NCI-H82 treated with DMSO at 0.1 percent for 48 hours (cell line): ENCODE measurements around the gene NKAPD1.
"Not testable (repeated sequence)": the region's sequence is repeated elsewhere in the genome, so short reads cannot be mapped to it uniquely, and the experiment has no call there.

Experiments used
- DNase-seq: peaks from one replicate; lab custom pipeline; 2025; ENCODE audit not compliant: unreplicated experiment; lab: John Stamatoyannopoulos, UW

The NKAPD1 gene

DNA sequence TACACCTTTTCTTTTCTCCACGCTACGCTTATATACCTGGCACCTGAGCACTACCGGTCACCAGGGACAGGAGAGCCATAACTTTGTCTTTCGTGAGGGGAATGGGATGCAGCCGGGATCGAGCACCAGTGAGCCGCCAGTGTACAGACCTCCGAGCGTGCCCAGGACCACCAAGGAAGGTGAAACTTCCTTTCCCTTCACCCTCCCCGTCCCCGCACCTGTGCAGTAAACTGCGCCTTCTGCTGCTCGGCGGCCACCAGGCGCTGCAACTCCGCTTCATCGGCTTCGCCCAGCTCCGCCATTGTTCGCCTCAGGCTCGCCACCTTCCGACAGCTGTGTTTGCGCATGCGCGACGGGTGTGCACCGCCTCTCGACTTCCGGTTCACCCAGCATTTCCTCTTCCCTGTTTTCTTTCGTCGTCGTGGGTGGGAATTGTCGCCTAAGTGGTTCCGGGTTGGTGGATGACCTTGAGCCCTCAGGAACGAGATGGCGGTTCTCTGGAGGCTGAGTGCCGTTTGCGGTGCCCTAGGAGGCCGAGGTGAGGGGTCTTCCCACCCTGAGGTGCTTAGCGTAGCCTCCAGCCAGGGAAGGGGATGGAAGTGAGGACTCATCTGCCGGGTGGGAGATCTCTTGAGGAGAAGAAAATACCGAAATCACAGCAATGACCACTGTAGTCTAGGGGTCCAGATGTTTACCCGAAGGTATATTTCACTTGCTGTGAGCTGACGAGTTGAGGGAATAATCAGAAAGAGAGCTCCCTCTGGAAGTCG is 12.5 kb downstream of the NKAPD1 start, which contains the start of the genes SDHD and TIMM8B:
TSS of gene SDHD (plus strand) at position 452 of the 770 bp plus-strand sequence. CDS start at position 487, 35 bp downstream.
TSS of gene TIMM8B (minus strand) at position 335 of the 770 bp plus-strand sequence. CDS start at position 302, 33 bp downstream.
- peak; percentile 89 for DNase-seq

DNA sequence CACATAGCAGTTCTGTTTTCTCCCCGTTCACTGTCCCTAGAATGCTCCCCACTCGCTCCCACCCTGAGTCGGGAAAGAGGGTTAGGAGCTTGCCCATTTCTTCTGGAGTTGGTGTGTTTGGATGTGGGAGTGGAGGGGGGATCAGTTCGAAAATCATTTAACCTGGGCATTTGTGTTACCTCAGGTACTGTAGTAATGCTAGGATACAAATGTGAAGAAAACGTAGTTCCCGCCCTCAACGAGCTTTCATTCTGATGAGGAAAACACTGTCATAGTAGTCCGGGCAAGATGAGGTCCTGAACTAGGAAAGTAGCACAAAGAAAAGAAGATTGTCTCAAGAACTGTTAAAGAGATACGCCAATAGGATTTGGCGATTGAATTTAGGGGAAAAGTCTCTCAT is 13.1 kb downstream of the NKAPD1 start:
- no peak for DNase-seq

DNA sequence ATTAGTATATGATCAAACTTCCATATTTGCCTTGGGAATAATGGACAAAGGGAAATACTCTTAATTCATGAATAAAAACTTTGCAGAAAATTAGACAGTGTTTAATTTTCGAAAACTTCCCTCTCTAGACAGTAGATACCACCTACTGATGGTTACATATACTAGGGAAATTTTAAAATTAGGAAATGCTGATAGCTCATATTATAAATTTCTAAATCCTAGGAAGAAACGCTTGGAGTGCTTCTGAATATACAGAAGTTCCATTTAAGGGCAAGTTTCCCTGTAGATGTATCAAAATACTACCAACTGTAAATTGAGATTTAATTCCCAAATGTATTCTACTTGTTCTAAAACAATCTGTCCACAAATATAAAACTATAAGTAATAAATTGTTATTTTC is 21.2 kb downstream of the NKAPD1 start:
- DNase-seq = not testable (repeated sequence)

DNA sequence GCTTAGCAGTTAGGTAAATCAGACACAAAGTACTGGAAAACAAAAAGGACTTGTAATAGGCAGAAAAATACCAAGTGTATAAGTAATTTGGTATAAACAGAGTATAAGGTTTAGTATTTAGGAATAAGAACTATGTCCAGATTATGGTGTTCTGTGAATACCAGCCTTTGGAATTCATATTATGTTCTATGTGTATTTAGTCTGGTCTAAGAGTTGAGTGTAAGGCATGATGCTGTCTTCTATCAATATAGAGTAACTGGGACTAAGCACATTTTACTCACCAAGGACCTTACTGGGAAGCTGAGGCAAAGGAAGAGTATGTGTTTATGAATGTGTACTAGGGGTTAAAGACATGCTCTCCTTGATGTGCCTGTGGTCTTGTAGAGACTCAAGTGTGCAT is 22.1 kb downstream of the NKAPD1 start:
- DNase-seq = no peak

DNA sequence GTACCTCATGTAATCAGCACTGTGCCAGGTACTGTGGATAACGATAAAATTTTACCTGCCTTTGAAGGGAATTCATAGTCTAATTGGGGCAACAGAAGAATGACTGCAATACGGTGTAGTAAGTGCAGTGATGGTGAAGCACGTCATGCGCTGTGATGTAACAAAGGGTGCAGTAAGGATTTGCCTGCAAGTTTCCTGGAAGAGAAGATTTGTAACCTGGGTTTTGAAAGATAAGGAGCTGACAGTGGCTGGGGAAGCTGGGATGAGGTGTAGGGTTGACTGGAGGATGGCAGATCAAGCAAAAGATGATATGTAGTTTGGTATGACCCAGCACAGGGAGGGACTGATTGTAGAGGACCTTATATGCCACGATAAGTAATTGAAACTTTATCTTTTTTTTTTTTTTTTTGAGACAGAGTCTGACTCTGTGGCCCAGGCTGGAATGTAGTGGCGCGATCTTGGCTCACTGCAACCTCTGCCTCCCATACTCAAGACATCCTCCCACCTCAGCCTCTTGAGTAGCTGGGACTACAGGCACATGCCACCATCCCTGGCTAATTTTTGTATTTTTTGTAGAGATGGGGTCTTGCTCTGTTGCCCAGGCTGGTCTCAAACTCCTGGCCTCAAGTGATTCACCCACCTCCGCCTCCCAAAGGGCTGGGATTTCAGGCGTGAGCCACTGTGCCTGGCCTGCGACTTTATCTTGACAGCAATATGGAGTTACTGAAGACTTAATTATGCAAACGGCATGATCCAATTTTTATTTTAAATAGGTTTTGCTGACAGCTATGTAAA is 23.8 kb downstream of the NKAPD1 start:
- no peak for DNase-seq

DNA sequence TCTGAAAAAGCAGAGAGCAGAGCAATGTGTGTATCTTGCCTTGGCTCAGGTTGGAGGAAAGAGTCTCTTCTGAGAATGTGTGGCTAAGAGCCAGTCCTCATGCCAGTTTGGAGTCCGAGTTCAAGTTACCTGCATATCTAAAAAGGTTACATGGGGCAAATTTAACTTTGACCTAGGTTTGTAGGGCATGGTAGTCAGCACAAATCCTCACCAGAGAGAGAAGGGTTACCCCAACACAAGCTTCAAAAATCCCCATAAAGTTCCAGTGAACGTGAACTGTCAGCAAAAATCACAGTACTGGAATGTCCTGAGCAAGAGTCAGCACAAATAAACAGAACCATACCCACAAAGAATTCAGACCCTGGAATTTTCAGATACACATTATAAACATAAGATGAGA is 26.4 kb downstream of the NKAPD1 start:
- DNase-seq = no peak

DNA sequence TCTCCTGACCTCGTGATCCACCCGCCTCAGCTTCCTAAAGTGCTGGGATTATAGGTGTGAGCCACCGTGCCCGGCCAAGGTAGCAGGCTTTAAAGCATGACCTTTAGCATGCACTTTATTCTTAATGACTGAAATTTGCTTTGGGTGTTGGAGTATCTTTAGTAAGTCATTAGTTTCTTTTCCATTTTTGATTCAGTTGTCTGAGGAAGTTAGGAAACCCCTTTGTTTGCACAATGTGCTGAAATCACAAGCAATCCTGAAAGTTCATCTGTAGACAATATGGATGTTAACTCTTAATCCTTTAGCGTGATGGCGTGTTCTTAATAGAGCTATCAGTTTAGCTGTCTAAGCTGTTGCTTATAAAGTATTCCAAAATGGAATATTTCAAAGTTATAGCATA is 29.3 kb downstream of the NKAPD1 start:
- DNase-seq = no peak

DNA sequence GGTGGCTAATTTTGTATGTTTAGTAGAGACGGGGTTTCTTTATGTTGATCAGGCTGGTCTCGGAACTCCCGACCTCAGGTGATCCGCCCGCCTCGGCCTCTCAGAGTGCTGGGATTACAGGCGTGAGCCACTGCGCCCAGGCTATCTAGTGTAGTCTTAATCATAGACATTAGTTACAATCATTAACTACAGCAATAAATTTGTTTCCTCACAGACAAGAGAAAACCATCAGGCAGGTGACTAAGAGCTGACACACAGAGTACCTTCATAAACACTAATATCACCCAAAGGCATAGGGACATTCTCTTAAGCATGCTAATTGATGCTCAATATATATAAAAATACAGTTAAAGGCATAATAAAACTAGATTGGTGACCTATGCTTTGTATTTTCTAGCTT is 32.0 kb downstream of the NKAPD1 start:
- DNase-seq = no peak

DNA sequence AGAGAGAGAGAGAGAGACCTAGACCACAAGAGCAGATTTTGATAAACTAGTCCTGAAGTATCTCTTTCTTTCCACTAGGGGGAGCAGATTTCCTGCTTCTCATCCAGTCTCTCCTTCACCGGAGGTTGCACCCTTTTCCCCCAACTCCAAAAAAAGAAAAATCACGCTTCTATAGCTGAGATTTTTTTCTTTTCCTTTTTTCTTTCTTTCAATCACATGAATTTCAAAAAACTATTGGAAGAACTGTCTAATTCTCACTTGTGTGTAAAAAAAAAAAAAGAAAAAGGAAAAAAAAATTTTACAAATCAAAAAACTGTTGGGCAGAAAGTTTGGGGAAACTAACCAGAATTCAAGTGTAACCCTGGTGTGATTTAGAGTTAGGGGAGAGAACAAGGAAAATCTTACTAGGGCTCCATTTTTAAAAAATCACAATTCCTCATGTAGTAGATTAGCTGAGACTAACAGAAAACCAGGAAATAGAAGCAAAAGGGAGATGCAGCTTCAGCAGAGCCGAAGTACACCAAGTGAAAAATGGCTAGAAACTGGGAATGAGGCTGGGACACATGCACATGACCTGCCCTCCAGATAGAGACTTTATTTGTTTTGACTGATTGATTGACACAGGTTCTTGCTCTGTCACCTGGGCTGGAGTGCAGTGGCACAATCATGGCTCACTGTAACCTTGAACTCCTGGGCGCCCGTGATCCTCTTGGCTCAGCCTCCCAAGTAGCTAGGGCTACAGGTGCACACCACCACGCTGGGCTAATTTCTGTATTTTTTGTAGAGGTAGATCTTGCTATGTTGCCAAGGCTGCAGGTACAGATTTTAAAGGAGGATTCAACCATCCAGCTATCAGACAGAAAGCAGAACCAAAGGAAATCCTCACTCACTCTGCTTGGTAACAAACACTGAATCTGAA is 39.7 kb downstream of the NKAPD1 start:
- DNase-seq = peak; percentile 42

DNA sequence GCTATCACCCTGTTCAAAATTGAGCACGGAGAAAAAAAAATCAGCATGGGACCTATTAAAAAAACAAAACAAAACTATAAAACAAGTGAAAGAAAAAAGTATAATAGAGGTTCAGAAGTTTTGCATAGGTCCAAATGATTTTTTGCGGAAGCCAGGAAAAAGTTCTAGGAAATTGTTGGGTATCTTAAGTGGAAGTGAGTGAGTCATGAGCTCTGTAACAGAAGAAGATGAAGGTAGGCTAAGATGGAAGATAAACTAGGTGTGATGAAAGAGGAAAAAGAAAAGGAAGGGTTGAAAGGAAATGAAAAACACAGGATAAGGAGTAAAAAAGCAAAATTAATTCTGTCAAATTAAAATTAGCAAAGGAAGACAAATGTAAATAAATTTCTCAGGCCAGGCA is 40.4 kb downstream of the NKAPD1 start:
- DNase-seq = no peak

DNA sequence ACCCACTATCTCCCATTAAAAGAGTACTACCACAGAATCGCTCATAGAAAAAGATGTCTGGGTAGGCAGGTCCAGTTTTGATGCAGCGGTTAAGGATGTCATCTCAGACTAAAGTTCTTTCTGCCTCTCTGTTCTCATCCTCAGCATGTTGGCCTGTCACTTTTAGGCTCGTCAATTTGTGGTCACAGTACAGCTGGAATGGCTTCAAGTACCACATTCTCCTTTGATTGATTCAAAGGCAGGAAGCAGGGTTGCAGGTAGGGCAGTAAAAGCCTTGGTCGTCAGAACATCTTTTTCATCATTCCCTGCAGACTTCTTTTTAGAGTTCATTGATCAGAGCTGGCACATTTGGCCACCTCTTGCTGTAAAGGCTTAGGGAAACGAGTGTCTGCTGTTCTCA is 41.3 kb downstream of the NKAPD1 start:
- DNase-seq = no peak

DNA sequence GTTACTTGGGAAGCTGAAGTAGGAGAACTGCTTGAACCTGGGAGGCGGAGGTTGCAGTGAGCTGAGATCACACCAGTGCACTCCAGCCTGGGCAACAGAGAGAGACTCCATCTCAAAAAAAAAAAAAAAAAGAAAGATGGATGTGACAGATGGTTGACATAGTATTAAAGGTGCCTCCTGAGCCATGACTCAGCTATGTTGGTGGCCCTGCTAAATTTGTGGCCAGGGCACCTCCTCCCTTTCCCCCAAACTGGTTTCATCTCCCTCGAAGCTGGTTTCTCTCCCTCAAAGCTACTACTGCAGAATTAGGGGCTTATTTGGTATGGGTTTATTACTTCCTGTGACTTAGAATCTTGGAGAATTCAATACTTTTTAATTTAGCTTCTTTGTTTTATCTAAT is 44.1 kb downstream of the NKAPD1 start:
- no peak for DNase-seq

DNA sequence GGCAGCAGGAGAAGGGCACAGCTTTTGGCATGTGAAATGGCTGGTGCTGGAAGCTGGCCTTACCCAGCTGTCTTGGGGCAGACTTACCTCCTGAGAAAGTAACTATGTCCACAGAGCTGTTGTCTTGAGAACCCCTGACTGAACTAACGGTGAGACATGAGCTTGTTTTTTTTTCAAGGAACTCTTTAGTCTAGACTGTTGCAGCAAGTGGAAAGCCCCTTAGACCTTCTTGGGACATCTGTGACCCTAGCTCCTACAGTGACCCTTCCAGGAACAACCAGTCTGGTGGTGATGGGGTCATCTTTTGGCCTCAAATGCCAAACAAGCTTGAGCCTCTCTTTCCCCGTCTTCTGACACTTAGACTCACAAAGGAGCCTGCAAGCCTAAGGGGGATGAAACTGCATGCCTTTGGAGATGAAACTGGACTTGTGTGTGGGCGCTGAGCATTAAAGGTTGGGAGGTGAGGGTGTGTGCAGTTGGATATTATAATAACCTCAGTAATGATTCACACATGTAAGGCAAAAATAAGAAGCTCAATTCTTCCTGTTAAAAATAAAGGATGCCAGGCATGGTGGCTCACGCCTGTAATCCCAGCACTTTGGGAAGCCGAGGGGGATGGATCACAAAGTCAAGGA is 48.0 kb downstream of the NKAPD1 start:
- DNase-seq = no peak

DNA sequence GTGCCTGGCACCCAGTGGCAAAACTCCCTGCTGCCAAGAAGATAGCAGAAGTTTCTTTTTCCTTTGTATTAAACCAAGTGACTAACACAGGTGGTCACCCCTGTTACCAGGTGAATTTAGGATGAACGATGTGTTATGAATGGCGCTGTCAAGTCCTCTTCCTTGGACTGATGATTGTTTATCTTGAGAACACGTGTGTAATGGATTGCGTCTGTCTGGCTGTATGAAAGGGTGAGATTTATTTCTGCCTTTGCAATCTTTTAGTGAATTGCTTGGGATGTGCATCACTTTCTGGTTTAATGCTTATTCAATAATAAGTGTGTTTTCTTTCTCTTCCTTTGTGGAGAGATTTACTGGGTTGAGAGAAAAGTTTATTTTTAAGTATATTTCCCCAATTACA is 49.0 kb downstream of the NKAPD1 start:
- DNase-seq = no peak

DNA sequence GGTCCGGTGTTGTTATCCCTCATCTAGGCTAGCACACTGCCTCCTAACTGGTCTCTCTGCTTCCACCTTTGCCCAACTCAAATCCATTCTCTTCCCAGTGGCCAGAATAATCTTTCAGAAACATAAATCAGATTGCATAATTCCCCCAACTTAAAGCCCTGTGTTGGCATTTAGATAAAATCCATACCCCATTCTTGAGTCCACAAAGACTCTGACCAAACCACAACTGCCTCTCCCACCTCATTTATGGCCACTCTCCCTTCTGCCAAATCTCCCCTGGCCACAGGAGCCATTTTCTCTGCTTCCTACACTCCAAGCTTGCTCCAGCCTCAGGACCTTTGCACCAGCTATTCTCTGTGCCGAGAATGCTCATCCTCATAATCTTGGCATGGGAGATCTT is 53.0 kb downstream of the NKAPD1 start:
- no peak for DNase-seq

DNA sequence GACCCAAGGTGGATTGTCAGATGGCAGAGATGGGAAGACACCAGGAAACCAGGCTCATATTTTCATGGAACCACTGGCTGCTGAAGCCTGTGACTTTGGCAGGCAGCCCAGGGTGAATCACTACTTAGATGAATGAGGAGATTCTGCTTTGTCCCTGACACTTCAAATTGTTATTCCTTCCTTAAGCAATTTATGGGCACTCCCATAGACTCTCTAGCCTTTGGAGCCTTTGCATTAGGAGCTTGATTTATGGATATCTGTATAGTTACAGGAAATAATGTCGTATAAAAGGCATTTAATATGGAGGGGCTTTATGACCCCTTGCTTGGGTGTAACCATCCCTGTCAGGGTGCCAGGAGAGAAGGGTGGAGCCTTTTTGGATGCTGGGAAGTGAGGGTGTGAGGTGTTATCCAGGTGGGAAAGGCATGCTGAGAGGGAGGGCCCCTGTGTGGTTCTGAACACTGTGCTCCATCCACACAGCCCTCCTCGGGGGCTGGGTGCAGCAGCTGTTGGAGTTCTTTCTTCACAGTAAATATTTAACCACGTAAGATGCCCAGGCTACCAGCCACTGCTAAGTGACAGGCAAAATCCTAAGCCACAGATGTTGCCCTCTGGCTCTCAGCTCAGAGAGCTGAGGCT is 54.5 kb downstream of the NKAPD1 start:
- DNase-seq = no peak

DNA sequence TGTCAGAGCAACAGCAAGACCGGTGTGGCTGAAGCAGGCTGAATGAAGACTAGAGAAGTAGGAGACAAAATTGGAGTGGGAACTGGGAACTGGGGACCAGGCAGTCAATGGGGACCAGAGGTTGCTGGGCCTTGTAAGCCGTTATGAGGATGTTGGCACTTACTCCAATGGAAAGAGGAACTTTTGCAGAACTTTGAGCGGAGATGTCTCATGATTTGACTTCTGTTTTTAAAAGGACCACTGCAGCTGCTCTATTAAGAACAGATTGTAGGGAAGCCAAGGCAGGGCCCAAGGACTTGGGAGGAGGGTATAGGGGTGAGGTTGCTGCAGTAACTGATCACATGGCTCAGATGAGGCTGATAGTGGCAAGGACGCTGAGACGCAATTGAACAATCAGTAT is 55.6 kb downstream of the NKAPD1 start:
- no peak for DNase-seq

DNA sequence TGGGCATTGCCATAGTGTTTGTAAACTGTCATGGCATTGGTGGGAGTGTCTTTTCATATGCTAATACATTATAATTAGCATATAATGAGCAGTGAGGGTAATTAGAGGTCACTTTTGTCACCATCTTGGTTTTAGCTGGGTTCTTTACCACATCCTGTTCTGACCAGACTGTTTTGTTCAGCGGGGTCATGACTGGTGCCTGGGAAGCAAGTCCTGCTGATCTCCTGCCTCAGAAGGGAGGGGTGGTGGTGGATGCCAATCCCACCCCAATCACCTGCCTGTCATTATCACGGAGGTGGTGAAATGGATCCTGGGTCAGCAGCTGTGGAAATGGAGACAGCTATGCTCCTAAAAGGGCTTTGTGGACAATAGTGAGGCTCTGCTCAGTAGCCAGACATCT is 58.6 kb downstream of the NKAPD1 start:
- DNase-seq = no peak

DNA sequence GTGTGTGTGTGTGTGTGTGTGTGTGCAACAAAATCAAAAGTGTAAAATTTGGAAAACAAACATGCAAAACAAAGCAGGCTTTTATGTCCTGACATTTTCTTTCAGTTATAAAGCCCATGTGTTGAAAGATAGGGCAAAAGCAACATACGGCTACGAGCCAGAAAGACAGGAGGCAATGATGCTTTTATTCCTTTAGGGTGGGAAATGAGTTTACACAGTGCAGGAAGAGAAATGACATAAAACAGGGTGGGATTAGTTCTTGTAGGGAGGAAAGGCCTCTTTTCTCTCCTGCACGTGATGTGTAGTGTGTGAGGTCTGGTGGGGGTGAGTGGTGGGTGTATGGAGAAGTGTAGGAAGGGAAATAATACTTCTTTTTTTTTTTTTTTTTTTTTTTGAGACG is 60.4 kb downstream of the NKAPD1 start:
- no peak for DNase-seq
